IgD-negative memory B cell (primary cell): Measurements from ENCODE around the gene SLC25A14. TPM values are rescaled to one million over a fixed set of nuclear protein-coding genes. Genes with fewer than 3 reads are reported as not detected.

Experiments
- H3K27ac Mint-ChIP-seq, 3 donors: one replicate each; pipeline ENCODE4 v1.8.0; 2020 to 2022; ENCODE audit warnings: mild to moderate bottlenecking in 3 of 3, mixed read lengths in 3 of 3, moderate library complexity in 1 of 3
- H3K27me3 Mint-ChIP-seq: one replicate; pipeline ENCODE4 v1.8.0; 2021; ENCODE audit warnings: mixed read lengths
- H3K36me3 Mint-ChIP-seq: one replicate; pipeline ENCODE4 v1.8.0; 2020; ENCODE audit warnings: mild to moderate bottlenecking, mixed read lengths
- H3K4me1 Mint-ChIP-seq, 3 donors: one replicate each; pipeline ENCODE4 v1.8.0; 2020 to 2022; ENCODE audit warnings: mixed read lengths in 3 of 3, mild to moderate bottlenecking in 1 of 3
- H3K4me3 Mint-ChIP-seq, 4 donors: one replicate each; pipeline ENCODE4 v1.8.0; 2020 to 2022; ENCODE audit warnings: mild to moderate bottlenecking in 4 of 4, mixed read lengths in 4 of 4, moderate library complexity in 3 of 4
- H3K9me3 Mint-ChIP-seq, 3 donors: one replicate each; pipeline ENCODE4 v1.8.0; 2020 to 2021; ENCODE audit warnings: mixed read lengths in 3 of 3, mild to moderate bottlenecking in 1 of 3
- polyA plus RNA-seq: library from polyadenylated mRNA; unstranded; fragments of 300-500 nt; fragmentation: Illumina TruSeq; gene quantifications from one replicate; pipeline ENCODE4 v1.2.3, GENCODE V29; 2021

SLC25A14 gene
- polyA plus RNA-seq, 1 donor from 2014 or later = 6.7 TPM

- Mint-ChIP-seq H3K4me3 (no peak overlapping the region), H3K4me1 (peaks cover 0 to under 1% (median 0%) of the 10 kb centered on the region in 3 donors), H3K27ac (no peak overlapping the region), H3K27me3 (peaks cover 2% of the 10 kb centered on the region), H3K36me3 (no peaks in the 10 kb centered on the region), H3K9me3 (no peaks in the 10 kb centered on the region)
Measured at GRCh38 chrX:130414800-130415199, 75.1 kb downstream of the SLC25A14 start.

- no peaks in the 10 kb centered on the region for H3K9me3 Mint-ChIP-seq
- H3K4me3 Mint-ChIP-seq = no peak overlapping the region
- H3K27ac Mint-ChIP-seq = no peak overlapping the region
- H3K36me3 Mint-ChIP-seq = no peaks in the 10 kb centered on the region
- H3K4me1 Mint-ChIP-seq = no peaks in the 10 kb centered on the region
- H3K27me3 Mint-ChIP-seq = peaks cover 2% of the 10 kb centered on the region
Measured at GRCh38 chrX:130415201-130415600, 75.5 kb downstream of the SLC25A14 start.

GRCh38 chrX:130416785-130417184 lies 77.1 kb downstream of the SLC25A14 start:
- H3K4me1 Mint-ChIP-seq = no peaks in the 10 kb centered on the region
- no peak overlapping the region for H3K27ac Mint-ChIP-seq
- no peaks in the 10 kb centered on the region for H3K36me3 Mint-ChIP-seq
- no peaks in the 10 kb centered on the region for H3K9me3 Mint-ChIP-seq
- peaks cover 2% of the 10 kb centered on the region for H3K27me3 Mint-ChIP-seq
- H3K4me3 Mint-ChIP-seq = no peak overlapping the region

GRCh38 chrX:130418066-130418465 lies 78.3 kb downstream of the SLC25A14 start:
- Mint-ChIP-seq H3K27ac (no peak overlapping the region), H3K36me3 (no peaks in the 10 kb centered on the region), H3K9me3 (no peaks in the 10 kb centered on the region), H3K4me1 (no peaks in the 10 kb centered on the region), H3K27me3 (peaks cover 2% of the 10 kb centered on the region), H3K4me3 (no peak overlapping the region)

- Mint-ChIP-seq H3K4me3 (no peak overlapping the region), H3K36me3 (no peaks in the 10 kb centered on the region), H3K4me1 (no peaks in the 10 kb centered on the region), H3K27me3 (peaks cover 2% of the 10 kb centered on the region), H3K9me3 (peaks cover 0 to 3% (median 0%) of the 10 kb centered on the region in 3 donors), H3K27ac (peak overlapping the region in 1 of 3 donors; percentile 25)
Measured at GRCh38 chrX:130418740-130419139, 79.0 kb downstream of the SLC25A14 start.

- no peaks in the 10 kb centered on the region for H3K36me3 Mint-ChIP-seq
- H3K27ac Mint-ChIP-seq = no peak overlapping the region
- H3K4me1 Mint-ChIP-seq = no peaks in the 10 kb centered on the region
- H3K4me3 Mint-ChIP-seq = no peak overlapping the region
- H3K27me3 Mint-ChIP-seq = peaks cover 2% of the 10 kb centered on the region
- peaks cover 0 to 3% (median 0%) of the 10 kb centered on the region in 3 donors for H3K9me3 Mint-ChIP-seq
Measured at GRCh38 chrX:130419263-130419662, 79.5 kb downstream of the SLC25A14 start.

Other genes with a start within 250 kb of the SLC25A14 start
- 15.6 TPM for gene ELF4, start 229.4 kb upstream of the SLC25A14 start, polyA plus RNA-seq
- gene AIFM1, start 174.1 kb upstream of the SLC25A14 start, polyA plus RNA-seq = 26.2 TPM
- gene RAB33A, start 168.0 kb upstream of the SLC25A14 start, polyA plus RNA-seq = 11.3 TPM
- 1.9 TPM for gene ZNF280C, start 71.0 kb upstream of the SLC25A14 start, polyA plus RNA-seq
- not detected for gene GPR119, start 45.8 kb downstream of the SLC25A14 start, polyA plus RNA-seq
- 22.7 TPM for gene RBMX2, start 62.1 kb downstream of the SLC25A14 start, polyA plus RNA-seq